K562 (cell line): Measurements from ENCODE around the gene PILRA. TPM values are rescaled to one million over a fixed set of nuclear protein-coding genes. Genes with fewer than 3 reads are reported as not detected.

ENCODE experiments used
- SP2 ChIP-seq: IDR thresholded peaks from 2 replicates; pipeline ENCODE4 v1.6.1; 2011; ENCODE audit warnings: mild to moderate bottlenecking, low read depth, low read length, moderate library complexity; ENCODE audit not compliant: poor library complexity, severe bottlenecking; ENCODE audit errors: extremely low read depth
- TEAD2 ChIP-seq: fragments of 450-650 bp; IDR thresholded peaks from 2 replicates; pipeline ENCODE4 v1.6.1; 2016; ENCODE audit warnings: missing genetic modification characterization, control low read depth, missing compliant biosample characterization
- ZNF41 ChIP-seq: fragments of 250-450 bp; sonication (Bioruptor Pico); conservative IDR thresholded peaks from 2 replicates; pipeline ENCODE4 v1.4.0; 2020; ENCODE audit warnings: mild to moderate bottlenecking
- polyA plus RNA-seq, 8 experiments: library from polyadenylated mRNA; depleted of rRNA in 4 of 8; stranded (reverse) in 5 of 8; unstranded in 3 of 8; fragments of >200 nt; fragmentation: Nextera tagmentation in 2 of 8; fragmentation: Illumina TruSeq in 1 of 8; extraction: Ambion mirVana in 2 of 8; extraction: Trizol in 1 of 8; gene quantifications; 2 replicates each; pipeline versions ENCODE4 v1.2.1 to v1.2.3, GENCODE V29; 2011 to 2014; ENCODE audit warnings: inconsistent platforms in 1 of 8, missing spikeins in 1 of 8
- total RNA-seq, 7 experiments: library from RNA; depleted of rRNA in 6 of 7; stranded (reverse); fragments of >200 nt in 6 of 7; fragmentation: Illumina TruSeq in 2 of 7; extraction: Trizol in 2 of 7; gene quantifications; 2 replicates each; pipeline versions ENCODE4 v1.2.1 to v1.2.3, GENCODE V29; 2011 to 2021; ENCODE audit warnings: low replicate concordance in 1 of 7
- TF ChIP-seq, protein P1 (sequence below): fragments of 450-650 bp; IDR thresholded peaks from 2 replicates; pipeline ENCODE4 v1.6.1; 2016; ENCODE audit warnings: missing biosample characterization, missing genetic modification characterization
- TF ChIP-seq, protein P2 (sequence below): fragments of 450-650 bp; IDR thresholded peaks from 2 replicates; pipeline ENCODE4 v1.6.1; 2018; ENCODE audit not compliant: partially characterized antibody
- TF ChIP-seq, protein P3 (sequence below), 2 experiments: fragments of 150-350 bp in 1 of 2; IDR thresholded peaks; 2 replicates each; pipeline ENCODE4 v1.6.1; 2012 to 2016; ENCODE audit warnings: low read depth in 2 of 2, low read length in 2 of 2, mild to moderate bottlenecking in 1 of 2, moderate library complexity in 1 of 2

PILRA gene
- total and polyA plus RNA-seq, 9 of the 15 experiments (the other 6 are each of a cell fraction or from before 2014, with no cell fraction given): 0.13 to 1.8 (median 0.62) TPM

DNA sequence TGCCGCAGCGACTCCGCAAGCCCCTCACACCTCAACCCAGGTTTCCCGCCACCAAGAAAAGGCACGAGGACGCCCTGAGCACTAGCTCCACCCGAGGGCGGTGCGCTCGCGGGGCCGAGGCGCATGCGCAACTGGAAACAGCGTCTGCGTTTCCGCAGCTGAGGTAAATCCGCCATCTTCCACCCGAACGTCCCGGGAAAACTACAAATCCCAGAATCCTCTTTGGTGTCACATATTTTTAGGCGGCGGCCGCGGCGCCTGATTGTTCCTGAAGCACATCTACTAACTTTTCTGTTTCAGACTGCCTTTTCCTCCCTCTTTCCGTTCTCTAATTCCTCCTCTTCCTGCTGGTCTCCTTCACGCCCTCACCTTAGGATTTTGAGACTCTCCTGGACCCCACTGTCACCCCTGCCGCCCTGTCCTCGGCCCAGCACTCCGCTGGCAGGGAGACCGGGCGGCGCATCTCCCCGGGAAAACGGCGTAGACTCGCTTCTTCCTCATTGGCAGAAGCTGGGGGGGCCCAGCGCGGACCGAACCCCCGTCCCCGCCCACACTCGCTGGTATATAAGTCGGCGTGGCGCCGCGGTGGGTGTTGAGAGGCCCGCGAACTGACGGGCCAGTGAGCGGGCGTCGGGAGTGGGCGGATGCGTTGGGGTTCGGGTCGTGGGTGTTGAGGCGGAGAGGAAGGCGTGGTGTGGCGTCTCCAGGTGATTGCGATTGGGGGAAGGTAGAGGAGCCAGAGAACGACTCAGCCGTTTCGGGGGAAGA, 55.1 kb downstream of the PILRA start, which contains the start of gene ZCWPW1 (continued):
- TF ChIP-seq, protein P1, sequence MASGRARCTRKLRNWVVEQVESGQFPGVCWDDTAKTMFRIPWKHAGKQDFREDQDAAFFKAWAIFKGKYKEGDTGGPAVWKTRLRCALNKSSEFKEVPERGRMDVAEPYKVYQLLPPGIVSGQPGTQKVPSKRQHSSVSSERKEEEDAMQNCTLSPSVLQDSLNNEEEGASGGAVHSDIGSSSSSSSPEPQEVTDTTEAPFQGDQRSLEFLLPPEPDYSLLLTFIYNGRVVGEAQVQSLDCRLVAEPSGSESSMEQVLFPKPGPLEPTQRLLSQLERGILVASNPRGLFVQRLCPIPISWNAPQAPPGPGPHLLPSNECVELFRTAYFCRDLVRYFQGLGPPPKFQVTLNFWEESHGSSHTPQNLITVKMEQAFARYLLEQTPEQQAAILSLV (tag): no peak
- TF ChIP-seq SP2: no peak
- TF ChIP-seq, protein P2, sequence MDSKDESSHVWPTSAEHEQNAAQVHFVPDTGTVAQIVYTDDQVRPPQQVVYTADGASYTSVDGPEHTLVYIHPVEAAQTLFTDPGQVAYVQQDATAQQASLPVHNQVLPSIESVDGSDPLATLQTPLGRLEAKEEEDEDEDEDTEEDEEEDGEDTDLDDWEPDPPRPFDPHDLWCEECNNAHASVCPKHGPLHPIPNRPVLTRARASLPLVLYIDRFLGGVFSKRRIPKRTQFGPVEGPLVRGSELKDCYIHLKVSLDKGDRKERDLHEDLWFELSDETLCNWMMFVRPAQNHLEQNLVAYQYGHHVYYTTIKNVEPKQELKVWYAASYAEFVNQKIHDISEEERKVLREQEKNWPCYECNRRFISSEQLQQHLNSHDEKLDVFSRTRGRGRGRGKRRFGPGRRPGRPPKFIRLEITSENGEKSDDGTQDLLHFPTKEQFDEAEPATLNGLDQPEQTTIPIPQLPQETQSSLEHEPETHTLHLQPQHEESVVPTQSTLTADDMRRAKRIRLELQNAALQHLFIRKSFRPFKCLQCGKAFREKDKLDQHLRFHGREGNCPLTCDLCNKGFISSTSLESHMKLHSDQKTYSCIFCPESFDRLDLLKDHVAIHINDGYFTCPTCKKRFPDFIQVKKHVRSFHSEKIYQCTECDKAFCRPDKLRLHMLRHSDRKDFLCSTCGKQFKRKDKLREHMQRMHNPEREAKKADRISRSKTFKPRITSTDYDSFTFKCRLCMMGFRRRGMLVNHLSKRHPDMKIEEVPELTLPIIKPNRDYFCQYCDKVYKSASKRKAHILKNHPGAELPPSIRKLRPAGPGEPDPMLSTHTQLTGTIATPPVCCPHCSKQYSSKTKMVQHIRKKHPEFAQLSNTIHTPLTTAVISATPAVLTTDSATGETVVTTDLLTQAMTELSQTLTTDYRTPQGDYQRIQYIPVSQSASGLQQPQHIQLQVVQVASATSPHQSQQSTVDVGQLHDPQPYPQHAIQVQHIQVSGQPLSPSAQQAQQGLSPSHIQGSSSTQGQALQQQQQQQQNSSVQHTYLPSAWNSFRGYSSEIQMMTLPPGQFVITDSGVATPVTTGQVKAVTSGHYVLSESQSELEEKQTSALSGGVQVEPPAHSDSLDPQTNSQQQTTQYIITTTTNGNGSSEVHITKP: no peak
- no peak for TF ChIP-seq ZNF41 (CRISPR knock-in tag)
- TF ChIP-seq TEAD2 (tag): 0 out of 2 replicates have a peak, but pooled peaks have one; percentile 34
- TF ChIP-seq, protein P3, sequence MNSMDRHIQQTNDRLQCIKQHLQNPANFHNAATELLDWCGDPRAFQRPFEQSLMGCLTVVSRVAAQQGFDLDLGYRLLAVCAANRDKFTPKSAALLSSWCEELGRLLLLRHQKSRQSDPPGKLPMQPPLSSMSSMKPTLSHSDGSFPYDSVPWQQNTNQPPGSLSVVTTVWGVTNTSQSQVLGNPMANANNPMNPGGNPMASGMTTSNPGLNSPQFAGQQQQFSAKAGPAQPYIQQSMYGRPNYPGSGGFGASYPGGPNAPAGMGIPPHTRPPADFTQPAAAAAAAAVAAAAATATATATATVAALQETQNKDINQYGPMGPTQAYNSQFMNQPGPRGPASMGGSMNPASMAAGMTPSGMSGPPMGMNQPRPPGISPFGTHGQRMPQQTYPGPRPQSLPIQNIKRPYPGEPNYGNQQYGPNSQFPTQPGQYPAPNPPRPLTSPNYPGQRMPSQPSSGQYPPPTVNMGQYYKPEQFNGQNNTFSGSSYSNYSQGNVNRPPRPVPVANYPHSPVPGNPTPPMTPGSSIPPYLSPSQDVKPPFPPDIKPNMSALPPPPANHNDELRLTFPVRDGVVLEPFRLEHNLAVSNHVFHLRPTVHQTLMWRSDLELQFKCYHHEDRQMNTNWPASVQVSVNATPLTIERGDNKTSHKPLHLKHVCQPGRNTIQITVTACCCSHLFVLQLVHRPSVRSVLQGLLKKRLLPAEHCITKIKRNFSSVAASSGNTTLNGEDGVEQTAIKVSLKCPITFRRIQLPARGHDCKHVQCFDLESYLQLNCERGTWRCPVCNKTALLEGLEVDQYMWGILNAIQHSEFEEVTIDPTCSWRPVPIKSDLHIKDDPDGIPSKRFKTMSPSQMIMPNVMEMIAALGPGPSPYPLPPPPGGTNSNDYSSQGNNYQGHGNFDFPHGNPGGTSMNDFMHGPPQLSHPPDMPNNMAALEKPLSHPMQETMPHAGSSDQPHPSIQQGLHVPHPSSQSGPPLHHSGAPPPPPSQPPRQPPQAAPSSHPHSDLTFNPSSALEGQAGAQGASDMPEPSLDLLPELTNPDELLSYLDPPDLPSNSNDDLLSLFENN (IDR thresholded peaks at IDR 0.05; ENCODE audit: low read depth in 2 of 2, low read length in 2 of 2): peak in 1 of 2 experiments; percentile 90; a peak in 2 of 4 replicates
